HEK293 (cell line): ENCODE data around the gene ATP2A3.

Experiments used
- REPIN1 ChIP-seq: fragments of 450-650 bp; formaldehyde crosslinking; IDR thresholded peaks from 2 replicates; pipeline ENCODE4 v1.5.1; 2017; ENCODE audit warnings: missing biosample characterization, missing genetic modification characterization, low read depth
- YY1 ChIP-seq: fragments of 450-650 bp; formaldehyde crosslinking; IDR thresholded peaks from 2 replicates; pipeline ENCODE4 v1.5.1; 2018; ENCODE audit warnings: missing biosample characterization, missing genetic modification characterization
- ZNF239 ChIP-seq: fragments of 450-650 bp; formaldehyde crosslinking; IDR thresholded peaks from 2 replicates; pipeline ENCODE4 v1.5.1; 2016; ENCODE audit warnings: missing biosample characterization, missing genetic modification characterization
- ZNF274 ChIP-seq, 2 experiments: fragments of 200-500 bp in 1 of 2; fragments of 450-650 bp in 1 of 2; sonication (Bioruptor generic) in 1 of 2; formaldehyde crosslinking in 1 of 2; IDR thresholded peaks; 2 replicates each; pipeline versions ENCODE4 v1.5.1 to v1.6.1; 2014 to 2016; ENCODE audit warnings: borderline replicate concordance in 1 of 2, inconsistent platforms in 1 of 2, low read length in 1 of 2, missing biosample characterization in 1 of 2, missing genetic modification characterization in 1 of 2
- ZNF529 ChIP-seq: fragments of 450-650 bp; formaldehyde crosslinking; IDR thresholded peaks from 2 replicates; pipeline ENCODE4 v1.5.1; 2017; ENCODE audit warnings: missing genetic modification characterization, missing biosample characterization; ENCODE audit not compliant: insufficient replicate concordance
- TF ChIP-seq, protein P1 (sequence below): fragments of 450-650 bp; formaldehyde crosslinking; IDR thresholded peaks from 2 replicates; pipeline ENCODE4 v1.5.1; 2016; ENCODE audit warnings: missing biosample characterization, missing genetic modification characterization
- TF ChIP-seq, protein P2 (sequence below): fragments of 450-650 bp; formaldehyde crosslinking; IDR thresholded peaks from 2 replicates; pipeline ENCODE4 v1.5.1; 2016; ENCODE audit warnings: missing biosample characterization, missing genetic modification characterization
- TF ChIP-seq, protein P3 (sequence below): fragments of 450-650 bp; formaldehyde crosslinking; IDR thresholded peaks from 2 replicates; pipeline ENCODE4 v1.5.1; 2016; ENCODE audit warnings: missing biosample characterization, missing genetic modification characterization
- TF ChIP-seq, protein P4 (sequence below): fragments of 450-650 bp; formaldehyde crosslinking; IDR thresholded peaks from 2 replicates; pipeline ENCODE4 v1.5.1; 2016; ENCODE audit warnings: missing biosample characterization, missing genetic modification characterization
- TF ChIP-seq, protein P5 (sequence below): fragments of 450-650 bp; formaldehyde crosslinking; IDR thresholded peaks from 2 replicates; pipeline ENCODE4 v1.5.1; 2016; ENCODE audit warnings: missing biosample characterization, missing genetic modification characterization

DNA sequence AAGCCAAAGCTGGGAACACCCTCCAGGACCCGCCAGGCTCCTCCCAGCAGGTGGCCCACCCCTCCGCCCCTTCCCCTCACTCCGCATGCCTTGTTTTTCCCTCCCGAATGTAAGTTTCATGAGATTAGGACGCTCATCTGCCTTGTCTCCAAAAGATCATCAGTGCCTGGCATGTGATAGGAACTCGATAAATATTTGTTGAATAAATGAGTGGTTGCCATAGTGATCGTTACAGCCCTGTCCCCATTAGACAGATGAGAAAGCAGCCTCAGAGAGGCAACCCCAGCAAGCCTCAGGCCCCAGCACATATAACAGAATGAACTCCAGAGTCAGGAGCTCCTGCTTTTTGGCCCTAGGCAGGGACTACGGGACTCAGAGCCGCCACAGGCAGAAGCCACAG is 76.4 kb downstream of the ATP2A3 start:
- TF ChIP-seq ZNF239 (no peak), ZNF529 (tag by site-specific recombination) (no peak), REPIN1 (no peak), YY1 (tag by site-specific recombination) (no peak), ZNF274 (IDR thresholded peaks at IDR 0.05; ENCODE audit: low read length) (no peak), ZNF274 (tag by site-specific recombination; IDR thresholded peaks at IDR 0.05; ENCODE audit: borderline replicate concordance) (no peak)
- TF ChIP-seq, protein P1, sequence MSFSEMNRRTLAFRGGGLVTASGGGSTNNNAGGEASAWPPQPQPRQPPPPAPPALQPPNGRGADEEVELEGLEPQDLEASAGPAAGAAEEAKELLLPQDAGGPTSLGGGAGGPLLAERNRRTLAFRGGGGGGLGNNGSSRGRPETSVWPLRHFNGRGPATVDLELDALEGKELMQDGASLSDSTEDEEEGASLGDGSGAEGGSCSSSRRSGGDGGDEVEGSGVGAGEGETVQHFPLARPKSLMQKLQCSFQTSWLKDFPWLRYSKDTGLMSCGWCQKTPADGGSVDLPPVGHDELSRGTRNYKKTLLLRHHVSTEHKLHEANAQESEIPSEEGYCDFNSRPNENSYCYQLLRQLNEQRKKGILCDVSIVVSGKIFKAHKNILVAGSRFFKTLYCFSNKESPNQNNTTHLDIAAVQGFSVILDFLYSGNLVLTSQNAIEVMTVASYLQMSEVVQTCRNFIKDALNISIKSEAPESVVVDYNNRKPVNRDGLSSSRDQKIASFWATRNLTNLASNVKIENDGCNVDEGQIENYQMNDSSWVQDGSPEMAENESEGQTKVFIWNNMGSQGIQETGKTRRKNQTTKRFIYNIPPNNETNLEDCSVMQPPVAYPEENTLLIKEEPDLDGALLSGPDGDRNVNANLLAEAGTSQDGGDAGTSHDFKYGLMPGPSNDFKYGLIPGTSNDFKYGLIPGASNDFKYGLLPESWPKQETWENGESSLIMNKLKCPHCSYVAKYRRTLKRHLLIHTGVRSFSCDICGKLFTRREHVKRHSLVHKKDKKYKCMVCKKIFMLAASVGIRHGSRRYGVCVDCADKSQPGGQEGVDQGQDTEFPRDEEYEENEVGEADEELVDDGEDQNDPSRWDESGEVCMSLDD (tag by site-specific recombination): no peak
- TF ChIP-seq, protein P2, sequence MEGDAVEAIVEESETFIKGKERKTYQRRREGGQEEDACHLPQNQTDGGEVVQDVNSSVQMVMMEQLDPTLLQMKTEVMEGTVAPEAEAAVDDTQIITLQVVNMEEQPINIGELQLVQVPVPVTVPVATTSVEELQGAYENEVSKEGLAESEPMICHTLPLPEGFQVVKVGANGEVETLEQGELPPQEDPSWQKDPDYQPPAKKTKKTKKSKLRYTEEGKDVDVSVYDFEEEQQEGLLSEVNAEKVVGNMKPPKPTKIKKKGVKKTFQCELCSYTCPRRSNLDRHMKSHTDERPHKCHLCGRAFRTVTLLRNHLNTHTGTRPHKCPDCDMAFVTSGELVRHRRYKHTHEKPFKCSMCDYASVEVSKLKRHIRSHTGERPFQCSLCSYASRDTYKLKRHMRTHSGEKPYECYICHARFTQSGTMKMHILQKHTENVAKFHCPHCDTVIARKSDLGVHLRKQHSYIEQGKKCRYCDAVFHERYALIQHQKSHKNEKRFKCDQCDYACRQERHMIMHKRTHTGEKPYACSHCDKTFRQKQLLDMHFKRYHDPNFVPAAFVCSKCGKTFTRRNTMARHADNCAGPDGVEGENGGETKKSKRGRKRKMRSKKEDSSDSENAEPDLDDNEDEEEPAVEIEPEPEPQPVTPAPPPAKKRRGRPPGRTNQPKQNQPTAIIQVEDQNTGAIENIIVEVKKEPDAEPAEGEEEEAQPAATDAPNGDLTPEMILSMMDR: no peak
- TF ChIP-seq, protein P3, sequence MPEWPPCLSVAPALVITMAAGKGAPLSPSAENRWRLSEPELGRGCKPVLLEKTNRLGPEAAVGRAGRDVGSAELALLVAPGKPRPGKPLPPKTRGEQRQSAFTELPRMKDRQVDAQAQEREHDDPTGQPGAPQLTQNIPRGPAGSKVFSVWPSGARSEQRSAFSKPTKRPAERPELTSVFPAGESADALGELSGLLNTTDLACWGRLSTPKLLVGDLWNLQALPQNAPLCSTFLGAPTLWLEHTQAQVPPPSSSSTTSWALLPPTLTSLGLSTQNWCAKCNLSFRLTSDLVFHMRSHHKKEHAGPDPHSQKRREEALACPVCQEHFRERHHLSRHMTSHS (tag by site-specific recombination): no peak
- TF ChIP-seq, protein P4, sequence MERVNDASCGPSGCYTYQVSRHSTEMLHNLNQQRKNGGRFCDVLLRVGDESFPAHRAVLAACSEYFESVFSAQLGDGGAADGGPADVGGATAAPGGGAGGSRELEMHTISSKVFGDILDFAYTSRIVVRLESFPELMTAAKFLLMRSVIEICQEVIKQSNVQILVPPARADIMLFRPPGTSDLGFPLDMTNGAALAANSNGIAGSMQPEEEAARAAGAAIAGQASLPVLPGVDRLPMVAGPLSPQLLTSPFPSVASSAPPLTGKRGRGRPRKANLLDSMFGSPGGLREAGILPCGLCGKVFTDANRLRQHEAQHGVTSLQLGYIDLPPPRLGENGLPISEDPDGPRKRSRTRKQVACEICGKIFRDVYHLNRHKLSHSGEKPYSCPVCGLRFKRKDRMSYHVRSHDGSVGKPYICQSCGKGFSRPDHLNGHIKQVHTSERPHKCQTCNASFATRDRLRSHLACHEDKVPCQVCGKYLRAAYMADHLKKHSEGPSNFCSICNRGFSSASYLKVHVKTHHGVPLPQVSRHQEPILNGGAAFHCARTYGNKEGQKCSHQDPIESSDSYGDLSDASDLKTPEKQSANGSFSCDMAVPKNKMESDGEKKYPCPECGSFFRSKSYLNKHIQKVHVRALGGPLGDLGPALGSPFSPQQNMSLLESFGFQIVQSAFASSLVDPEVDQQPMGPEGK (tag by site-specific recombination): no peak
- TF ChIP-seq, protein P5, sequence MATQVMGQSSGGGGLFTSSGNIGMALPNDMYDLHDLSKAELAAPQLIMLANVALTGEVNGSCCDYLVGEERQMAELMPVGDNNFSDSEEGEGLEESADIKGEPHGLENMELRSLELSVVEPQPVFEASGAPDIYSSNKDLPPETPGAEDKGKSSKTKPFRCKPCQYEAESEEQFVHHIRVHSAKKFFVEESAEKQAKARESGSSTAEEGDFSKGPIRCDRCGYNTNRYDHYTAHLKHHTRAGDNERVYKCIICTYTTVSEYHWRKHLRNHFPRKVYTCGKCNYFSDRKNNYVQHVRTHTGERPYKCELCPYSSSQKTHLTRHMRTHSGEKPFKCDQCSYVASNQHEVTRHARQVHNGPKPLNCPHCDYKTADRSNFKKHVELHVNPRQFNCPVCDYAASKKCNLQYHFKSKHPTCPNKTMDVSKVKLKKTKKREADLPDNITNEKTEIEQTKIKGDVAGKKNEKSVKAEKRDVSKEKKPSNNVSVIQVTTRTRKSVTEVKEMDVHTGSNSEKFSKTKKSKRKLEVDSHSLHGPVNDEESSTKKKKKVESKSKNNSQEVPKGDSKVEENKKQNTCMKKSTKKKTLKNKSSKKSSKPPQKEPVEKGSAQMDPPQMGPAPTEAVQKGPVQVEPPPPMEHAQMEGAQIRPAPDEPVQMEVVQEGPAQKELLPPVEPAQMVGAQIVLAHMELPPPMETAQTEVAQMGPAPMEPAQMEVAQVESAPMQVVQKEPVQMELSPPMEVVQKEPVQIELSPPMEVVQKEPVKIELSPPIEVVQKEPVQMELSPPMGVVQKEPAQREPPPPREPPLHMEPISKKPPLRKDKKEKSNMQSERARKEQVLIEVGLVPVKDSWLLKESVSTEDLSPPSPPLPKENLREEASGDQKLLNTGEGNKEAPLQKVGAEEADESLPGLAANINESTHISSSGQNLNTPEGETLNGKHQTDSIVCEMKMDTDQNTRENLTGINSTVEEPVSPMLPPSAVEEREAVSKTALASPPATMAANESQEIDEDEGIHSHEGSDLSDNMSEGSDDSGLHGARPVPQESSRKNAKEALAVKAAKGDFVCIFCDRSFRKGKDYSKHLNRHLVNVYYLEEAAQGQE (tag by site-specific recombination): no peak
